Stimulated activated CD8-positive, alpha-beta memory T cell treated with anti-CD3 and anti-CD28 coated beads, Interleukin-2, amount 100 ng/mL, for 1 hour (primary cell): ENCODE measurements around the gene TTLL5.

Experiments used
- DNase-seq, 2 donors: peaks; one replicate each; pipeline ENCODE4 v3.0.0-alpha.2; 2020; ENCODE audit warnings: low read depth in 2 of 2

The TTLL5 gene

GRCh38 chr14:75991753-75992152, 330.7 kb downstream of the TTLL5 start:
- no peak for DNase-seq

- no peak for DNase-seq
These were observed 332.6 kb downstream of the TTLL5 start for GRCh38 chr14:75993567-75994041.

GRCh38 chr14:75995372-75996041, 334.5 kb downstream of the TTLL5 start:
- no peak for DNase-seq

- DNase-seq: no peak
These were observed 335.4 kb downstream of the TTLL5 start for GRCh38 chr14:75996488-75996887.

GRCh38 chr14:75999511-76000190, 338.6 kb downstream of the TTLL5 start:
- DNase-seq: no peak

GRCh38 chr14:76002383-76002782, 341.3 kb downstream of the TTLL5 start:
- no peak for DNase-seq
